GM18858 (cell line): ENCODE data around the gene LTB4R.
"Not testable (repeated sequence)": the region's sequence is repeated elsewhere in the genome, so short reads cannot be mapped to it uniquely, and the experiment has no call there.

ENCODE experiments used
- ATAC-seq: cut with Tn5 transposase; IDR thresholded peaks from one replicate; pipeline ENCODE4 v1.9.1; 2021; ENCODE audit not compliant: unreplicated experiment

LTB4R gene

GRCh38 chr14:24317141-24317928 is 6.0 kb downstream of the LTB4R start:
- no peak for ATAC-seq

- no peak for ATAC-seq
Observed at GRCh38 chr14:24321212-24321975, 10.1 kb downstream of the LTB4R start.

- no peak for ATAC-seq
Observed at GRCh38 chr14:24322672-24323071, 11.4 kb downstream of the LTB4R start.

GRCh38 chr14:24323341-24323740 is 12.0 kb downstream of the LTB4R start:
- ATAC-seq = no peak

- ATAC-seq = no peak
Observed at GRCh38 chr14:24324024-24324423, 12.7 kb downstream of the LTB4R start.

GRCh38 chr14:24325041-24325530 is 13.8 kb downstream of the LTB4R start:
- ATAC-seq = no peak

GRCh38 chr14:24325963-24326362 is 14.7 kb downstream of the LTB4R start:
- no peak for ATAC-seq

GRCh38 chr14:24327303-24327702 is 16.0 kb downstream of the LTB4R start:
- no peak for ATAC-seq

- ATAC-seq = not testable (repeated sequence)
Observed at GRCh38 chr14:24327914-24328313, 16.6 kb downstream of the LTB4R start.

GRCh38 chr14:24329073-24329663 is 17.9 kb downstream of the LTB4R start:
- no peak for ATAC-seq

- ATAC-seq = no peak
Observed at GRCh38 chr14:24329736-24330135, 18.4 kb downstream of the LTB4R start.

GRCh38 chr14:24330973-24331674 is 19.8 kb downstream of the LTB4R start:
- no peak for ATAC-seq

- no peak for ATAC-seq
Observed at GRCh38 chr14:24331731-24332267, 20.5 kb downstream of the LTB4R start.

GRCh38 chr14:24332268-24332993 is 21.1 kb downstream of the LTB4R start:
- ATAC-seq = peak; percentile 71

GRCh38 chr14:24334431-24335291 is 23.4 kb downstream of the LTB4R start, which contains the start of gene ADCY4:
ADCY4 (minus strand) TSS chr14:24335071; CDS start chr14:24334652, 419 bp downstream.
- ATAC-seq = no peak

- ATAC-seq = no peak
Observed at GRCh38 chr14:24335461-24336171, 24.3 kb downstream of the LTB4R start.

- ATAC-seq = no peak
Observed at GRCh38 chr14:24337144-24337823, 26.0 kb downstream of the LTB4R start.

- no peak for ATAC-seq
Observed at GRCh38 chr14:24337824-24338175, 26.5 kb downstream of the LTB4R start.
